ENCODE data around the gene DMRT2. TPM values are rescaled to one million over a fixed set of nuclear protein-coding genes. Genes with fewer than 3 reads are reported as not detected.

The DMRT2 gene
- total RNA-seq, 1 donor from 2014 or later = 0.46 TPM

DNA sequence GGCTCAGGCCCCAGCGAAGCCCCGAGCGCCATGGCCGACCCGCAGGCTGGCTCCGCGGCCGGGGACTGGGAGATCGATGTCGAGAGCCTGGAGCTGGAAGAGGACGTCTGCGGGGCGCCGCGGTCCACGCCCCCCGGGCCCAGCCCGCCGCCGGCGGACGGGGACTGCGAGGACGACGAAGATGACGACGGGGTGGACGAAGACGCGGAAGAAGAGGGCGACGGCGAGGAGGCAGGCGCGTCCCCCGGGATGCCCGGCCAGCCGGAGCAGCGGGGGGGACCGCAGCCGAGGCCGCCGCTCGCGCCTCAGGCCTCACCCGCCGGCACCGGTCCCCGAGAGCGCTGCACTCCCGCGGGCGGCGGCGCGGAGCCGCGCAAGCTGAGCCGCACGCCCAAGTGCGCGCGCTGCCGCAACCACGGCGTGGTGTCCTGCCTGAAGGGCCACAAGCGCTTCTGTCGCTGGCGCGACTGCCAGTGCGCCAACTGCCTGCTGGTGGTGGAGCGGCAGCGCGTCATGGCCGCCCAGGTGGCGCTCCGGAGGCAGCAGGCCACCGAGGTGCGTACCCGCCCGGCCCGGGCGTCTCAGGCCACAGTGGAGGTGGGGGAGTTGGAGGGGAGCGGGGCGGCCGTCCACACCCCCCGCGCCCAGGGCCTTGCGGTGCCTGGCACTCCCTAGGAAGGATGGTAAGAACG, 1.6 kb downstream of the DMRT2 start:
- no peaks in the 10 kb centered on the region for H3K9me3 ChIP-seq
- intact Hi-C loops (cut with DNase I) = no loop called here
- peaks cover 40% of the 10 kb centered on the region for H3K4me1 ChIP-seq
- DNase-seq (peak; percentile 76), ATAC-seq (peak; percentile 47)
- H3K27ac ChIP-seq = no peak overlapping the region
- H3K27me3 ChIP-seq = peaks cover 100% of the 10 kb centered on the region
- TF ChIP-seq, protein P1, sequence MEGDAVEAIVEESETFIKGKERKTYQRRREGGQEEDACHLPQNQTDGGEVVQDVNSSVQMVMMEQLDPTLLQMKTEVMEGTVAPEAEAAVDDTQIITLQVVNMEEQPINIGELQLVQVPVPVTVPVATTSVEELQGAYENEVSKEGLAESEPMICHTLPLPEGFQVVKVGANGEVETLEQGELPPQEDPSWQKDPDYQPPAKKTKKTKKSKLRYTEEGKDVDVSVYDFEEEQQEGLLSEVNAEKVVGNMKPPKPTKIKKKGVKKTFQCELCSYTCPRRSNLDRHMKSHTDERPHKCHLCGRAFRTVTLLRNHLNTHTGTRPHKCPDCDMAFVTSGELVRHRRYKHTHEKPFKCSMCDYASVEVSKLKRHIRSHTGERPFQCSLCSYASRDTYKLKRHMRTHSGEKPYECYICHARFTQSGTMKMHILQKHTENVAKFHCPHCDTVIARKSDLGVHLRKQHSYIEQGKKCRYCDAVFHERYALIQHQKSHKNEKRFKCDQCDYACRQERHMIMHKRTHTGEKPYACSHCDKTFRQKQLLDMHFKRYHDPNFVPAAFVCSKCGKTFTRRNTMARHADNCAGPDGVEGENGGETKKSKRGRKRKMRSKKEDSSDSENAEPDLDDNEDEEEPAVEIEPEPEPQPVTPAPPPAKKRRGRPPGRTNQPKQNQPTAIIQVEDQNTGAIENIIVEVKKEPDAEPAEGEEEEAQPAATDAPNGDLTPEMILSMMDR (IDR thresholded peaks at IDR 0.05) = peak; percentile 21
- peak overlapping the region; percentile 19 for H3K4me3 ChIP-seq
- H3K36me3 ChIP-seq = no peaks in the 10 kb centered on the region

DNA sequence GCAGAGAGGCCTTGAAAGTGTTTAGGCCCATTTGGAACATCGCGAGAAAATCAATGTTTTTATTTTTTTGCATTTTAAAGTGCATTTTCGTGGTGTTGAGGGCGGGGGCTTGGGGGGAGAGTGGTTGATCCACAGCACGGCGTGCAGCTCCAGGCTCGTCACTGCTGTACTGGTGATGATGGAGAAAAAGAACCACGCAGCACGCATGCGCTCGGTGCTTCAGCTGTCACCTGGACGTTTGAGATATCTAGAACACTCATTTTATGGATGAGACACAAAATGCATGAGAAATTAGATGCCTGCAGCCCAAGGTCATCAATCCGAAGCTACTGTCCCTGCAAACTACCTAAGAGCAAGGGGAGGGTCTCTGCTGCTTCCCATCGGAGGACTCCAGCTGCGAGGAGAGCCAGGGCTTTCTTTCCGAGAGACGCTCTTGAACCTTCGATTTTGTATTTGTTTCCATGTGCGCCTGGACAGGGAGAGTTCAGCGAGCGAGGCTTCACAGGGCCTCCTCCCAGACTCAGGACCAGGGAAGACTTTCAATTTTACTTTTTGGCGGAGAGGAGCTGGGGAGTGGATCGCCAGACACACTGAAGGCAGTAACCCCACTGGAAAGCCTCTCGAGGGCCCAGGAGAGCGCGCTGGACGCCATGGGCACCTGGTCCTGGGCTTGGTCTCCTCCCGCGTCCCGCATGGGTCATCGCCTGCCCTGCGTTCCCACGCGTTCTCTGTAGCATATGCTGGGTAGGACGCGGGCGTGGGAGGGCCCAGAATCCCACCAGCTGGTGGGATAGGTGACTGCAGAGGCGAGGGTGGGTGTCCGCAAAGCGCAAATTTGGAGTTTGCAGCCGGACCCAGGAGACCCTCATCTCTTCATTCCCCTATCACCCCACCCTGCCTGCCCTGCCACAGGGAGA, 2.5 kb downstream of the DMRT2 start:
- Histone ChIP-seq H3K27me3 (peaks cover 99% of the 10 kb centered on the region), H3K27ac (no peak overlapping the region), H3K4me3 (no peak overlapping the region), H3K9me3 (no peaks in the 10 kb centered on the region), H3K36me3 (no peaks in the 10 kb centered on the region), H3K4me1 (peaks cover 34% of the 10 kb centered on the region)
- no peak for DNase-seq
- intact Hi-C loops (cut with DNase I) = no loop called here
- ATAC-seq = no peak
- TF ChIP-seq, protein P1 (IDR thresholded peaks at IDR 0.05) = no peak

DNA sequence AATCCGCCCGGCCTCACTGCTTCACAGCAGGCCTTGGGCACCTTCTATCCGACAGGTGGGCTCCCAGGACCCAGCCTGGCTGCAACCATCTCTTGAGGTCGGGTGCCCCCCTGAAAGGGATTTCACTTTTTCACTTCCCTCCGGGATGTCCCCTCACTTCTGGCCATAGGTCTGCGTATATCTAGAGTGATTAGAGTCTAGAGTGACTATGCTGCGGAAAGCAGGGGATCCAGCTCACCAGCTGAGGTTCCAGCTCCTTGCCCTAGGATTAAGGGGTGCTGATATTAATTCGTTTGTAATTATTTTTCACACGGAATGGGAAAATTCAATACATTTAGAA, 3.1 kb downstream of the DMRT2 start:
- no peaks in the 10 kb centered on the region for H3K36me3 ChIP-seq
- H3K4me1 ChIP-seq = peaks cover 31% of the 10 kb centered on the region
- no peaks in the 10 kb centered on the region for H3K9me3 ChIP-seq
- peaks cover 95% of the 10 kb centered on the region for H3K27me3 ChIP-seq
- no peak for ATAC-seq
- no peak for DNase-seq
- no peak overlapping the region for H3K4me3 ChIP-seq
- intact Hi-C loops (cut with DNase I) = no loop called here
- H3K27ac ChIP-seq = no peak overlapping the region
- TF ChIP-seq, protein P1 (IDR thresholded peaks at IDR 0.05) = no peak

DNA sequence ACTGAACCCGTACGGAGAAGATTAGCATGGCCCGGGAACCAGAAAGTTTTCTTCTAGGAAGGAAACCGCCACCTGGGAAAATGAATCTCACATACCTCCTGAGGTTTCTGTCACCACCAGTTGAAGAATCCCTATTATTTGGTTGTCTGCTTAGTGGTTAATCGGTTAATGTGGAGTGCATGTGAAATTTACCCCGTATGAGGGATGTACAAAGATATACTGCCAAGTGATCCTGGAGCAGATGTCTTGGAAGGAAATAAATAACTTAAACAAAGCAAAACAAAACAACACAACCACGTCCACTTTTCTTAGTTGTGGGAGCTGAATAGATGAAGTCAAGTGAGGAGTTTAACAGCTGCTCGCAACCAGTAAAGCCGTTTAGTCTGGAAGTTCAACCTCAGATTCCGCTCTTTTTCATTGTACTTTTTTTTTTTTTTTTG, 3.8 kb downstream of the DMRT2 start:
- Histone ChIP-seq H3K4me3 (no peak overlapping the region), H3K27ac (no peak overlapping the region), H3K36me3 (no peaks in the 10 kb centered on the region), H3K9me3 (no peaks in the 10 kb centered on the region), H3K27me3 (peaks cover 94% of the 10 kb centered on the region), H3K4me1 (peaks cover 24% of the 10 kb centered on the region)
- TF ChIP-seq, protein P1 (IDR thresholded peaks at IDR 0.05) = no peak
- intact Hi-C loops (cut with DNase I) = no loop called here
- ATAC-seq (no peak), DNase-seq (no peak)

DNA sequence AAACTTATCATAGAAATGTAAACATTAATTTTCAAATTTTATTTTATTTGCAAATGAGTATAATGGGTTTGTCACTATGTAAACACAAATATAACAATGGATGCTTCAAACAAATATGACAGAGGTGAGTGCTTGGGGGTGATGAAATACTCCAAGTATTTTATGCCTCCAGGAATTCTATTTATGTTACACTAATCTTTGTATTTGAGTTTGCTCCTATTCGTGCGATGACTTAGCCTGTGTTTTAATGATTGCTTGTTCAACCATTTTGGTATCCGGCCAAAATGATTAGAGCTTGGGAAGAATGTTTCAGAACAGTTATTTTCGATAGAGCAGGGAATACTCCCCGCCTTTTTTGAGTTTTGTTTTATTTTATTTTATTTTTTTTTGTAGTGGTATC, 5.0 kb downstream of the DMRT2 start:
- Histone ChIP-seq H3K27ac (no peak overlapping the region), H3K4me1 (peaks cover 16% of the 10 kb centered on the region), H3K27me3 (peaks cover 87% of the 10 kb centered on the region), H3K9me3 (no peaks in the 10 kb centered on the region), H3K36me3 (no peaks in the 10 kb centered on the region), H3K4me3 (no peak overlapping the region)
- TF ChIP-seq, protein P1 (IDR thresholded peaks at IDR 0.05) = no peak
- intact Hi-C loops (cut with DNase I) = no loop called here
- DNase-seq (no peak), ATAC-seq (no peak)

All from upper lobe of right lung (tissue), 1 donor.